H1 (cell line): Measurements from ENCODE around the gene RAB40C. TPM values are rescaled to one million over a fixed set of nuclear protein-coding genes. Genes with fewer than 3 reads are reported as not detected.

Experiments
- BRCA1 ChIP-seq: IDR thresholded peaks from 2 replicates; pipeline ENCODE4 v1.6.1; 2012; ENCODE audit warnings: low read depth, low read length, improper control_type of control experiment
- CTBP2 ChIP-seq: IDR thresholded peaks from 2 replicates; pipeline ENCODE4 v1.7.0; 2011; ENCODE audit warnings: borderline replicate concordance, mild to moderate bottlenecking, moderate library complexity, mixed read lengths, low read length; ENCODE audit not compliant: insufficient read depth, insufficient read length
- NRF1 ChIP-seq: IDR thresholded peaks from 2 replicates; pipeline ENCODE4 v1.6.1; 2011; ENCODE audit warnings: mild to moderate bottlenecking, low read depth, low read length, improper control_type of control experiment
- SRF ChIP-seq: IDR thresholded peaks from 2 replicates; pipeline ENCODE4 v1.6.1; 2011; ENCODE audit warnings: mild to moderate bottlenecking, low read depth, low read length, moderate library complexity
- TBP ChIP-seq: IDR thresholded peaks from 2 replicates; pipeline ENCODE4 v1.6.1; 2011; ENCODE audit warnings: low read depth, low read length, improper control_type of control experiment
- polyA plus RNA-seq, 7 experiments: library from polyadenylated mRNA; depleted of rRNA in 3 of 7; stranded (reverse) in 5 of 7; unstranded in 2 of 7; fragments of >200 nt in 5 of 7; fragments of 200-250 nt in 2 of 7; gene quantifications; 1 replicate in 5 of 7; 2 replicates in 1 of 7; 4 replicates in 1 of 7; pipeline versions ENCODE4 v1.2.1 to v1.2.3, GENCODE V29; 2011 to 2013; ENCODE audit warnings: missing spikeins in 2 of 7, mixed read lengths in 2 of 7
- total RNA-seq: library from RNA; stranded (reverse); fragmentation: NEBNext Ultra II Directional; extraction: Animal tissue kit (Norgen Biotek cat#: 25700); gene quantifications from 2 replicates; pipeline ENCODE4 v1.2.1, GENCODE V29; 2021

The RAB40C gene
- total and polyA plus RNA-seq, 2 of the 8 experiments (the other 6 are each of a cell fraction or from before 2014, with no cell fraction given), result 13.9 to 15.6 TPM

DNA sequence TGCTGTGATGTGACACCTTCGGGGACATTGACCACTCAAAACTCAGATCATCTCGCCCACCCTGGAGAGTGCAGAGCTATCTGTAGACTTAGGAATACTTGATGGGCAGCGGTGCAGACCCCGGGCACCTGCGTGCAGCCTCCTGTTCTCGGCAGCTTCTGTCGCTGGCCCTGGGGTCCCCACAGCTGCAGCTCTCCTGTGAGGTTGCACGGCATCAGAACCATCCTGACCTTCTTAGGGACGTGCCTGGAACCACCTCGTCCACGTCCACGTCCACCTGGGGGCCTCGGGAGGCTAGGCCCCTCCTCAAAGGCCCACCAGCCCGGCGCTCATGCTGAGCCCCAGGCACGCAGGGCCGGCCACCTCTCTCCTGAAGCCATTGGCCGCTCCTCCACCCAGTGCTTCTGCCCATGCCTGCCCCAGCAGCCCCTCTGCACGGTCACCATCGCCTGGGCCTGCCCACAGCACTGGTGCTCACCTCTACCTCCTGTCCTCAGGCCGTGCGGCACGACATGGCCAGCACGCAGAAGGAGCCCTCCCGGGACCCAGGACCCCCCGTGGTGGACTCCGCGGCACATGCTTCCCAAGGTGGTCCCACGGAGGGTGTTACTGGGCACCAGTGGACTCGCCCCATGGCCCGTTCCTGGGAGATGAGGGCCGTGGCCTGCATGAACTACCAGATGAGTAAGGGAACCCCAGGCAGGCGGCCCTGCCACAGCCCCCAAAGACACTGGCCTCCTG is 38.6 kb downstream of the RAB40C start (continued):
- TF ChIP-seq BRCA1 (no peak), SRF (no peak), TBP (no peak), NRF1 (no peak), CTBP2 (no peak)
